LNCAP (cell line): ENCODE data around the gene HLA-DMB.
A peak's percentile ranks its signal among the peaks of the same experiment; 100 is the strongest.

ENCODE experiments used
- CTCF ChIP-seq: fragments of 450-650 bp; IDR thresholded peaks from 2 replicates; pipeline ENCODE4 v1.5.1; 2017; ENCODE audit warnings: mild to moderate bottlenecking

The HLA-DMB gene

GRCh38 chr6:32950449-32950848, 9.6 kb upstream of the HLA-DMB start:
- TF ChIP-seq CTCF, result no peak

- no peak for TF ChIP-seq CTCF
Observed at GRCh38 chr6:32950010-32950409, 9.2 kb upstream of the HLA-DMB start.

- TF ChIP-seq CTCF, result no peak
Observed at GRCh38 chr6:32949113-32949512, 8.3 kb upstream of the HLA-DMB start.

- TF ChIP-seq CTCF, result peak; percentile 77
Observed at GRCh38 chr6:32947552-32948465, 7.0 kb upstream of the HLA-DMB start.

GRCh38 chr6:32946893-32947292, 6.1 kb upstream of the HLA-DMB start:
- TF ChIP-seq CTCF, result no peak

- no peak for TF ChIP-seq CTCF
Observed at GRCh38 chr6:32945953-32946352, 5.1 kb upstream of the HLA-DMB start.

- TF ChIP-seq CTCF, result no peak
Observed at GRCh38 chr6:32945108-32945760, 4.4 kb upstream of the HLA-DMB start.
